Hematopoietic multipotent progenitor cell treated with erythropoietin and hydrocortisone succinate and interleukin-3 and kit ligand, for 17 days (in vitro differentiated cells): ENCODE results near the gene WNT7B.

ENCODE experiments used
- DNase-seq: peaks from one replicate; pipeline ENCODE4 v3.0.0-alpha.2; 2015; ENCODE audit warnings: low spot score

WNT7B gene

GRCh38 chr22:45995405-45996101, 18.6 kb upstream of the WNT7B start:
- DNase-seq: no peak

GRCh38 chr22:45994491-45995404, 17.8 kb upstream of the WNT7B start:
- DNase-seq: peak; percentile 76

- no peak for DNase-seq
Observed at GRCh38 chr22:45993841-45994240, 16.9 kb upstream of the WNT7B start.

- no peak for DNase-seq
Observed at GRCh38 chr22:45993143-45993692, 16.3 kb upstream of the WNT7B start.

- DNase-seq: no peak
Observed at GRCh38 chr22:45992737-45993136, 15.8 kb upstream of the WNT7B start.

GRCh38 chr22:45991098-45991497, 14.1 kb upstream of the WNT7B start:
- DNase-seq: no peak

GRCh38 chr22:45987136-45987861, 10.3 kb upstream of the WNT7B start:
- DNase-seq: no peak

- DNase-seq: no peak
Observed at GRCh38 chr22:45984316-45984916, 7.5 kb upstream of the WNT7B start.

- DNase-seq: no peak
Observed at GRCh38 chr22:45983797-45984196, 6.8 kb upstream of the WNT7B start.

- no peak for DNase-seq
Observed at GRCh38 chr22:45980761-45981160, 3.8 kb upstream of the WNT7B start.

GRCh38 chr22:45980268-45980570, 3.3 kb upstream of the WNT7B start:
- no peak for DNase-seq

- DNase-seq: no peak
Observed at GRCh38 chr22:45978275-45978713, 1.3 kb upstream of the WNT7B start.

GRCh38 chr22:45977551-45978274, 751 bp upstream of the WNT7B start:
- no peak for DNase-seq

- DNase-seq: no peak
Observed at GRCh38 chr22:45976254-45977002, 534 bp downstream of the WNT7B start.

GRCh38 chr22:45975164-45976161, 1.5 kb downstream of the WNT7B start:
- DNase-seq: no peak

- DNase-seq: no peak
Observed at GRCh38 chr22:45974498-45974897, 2.5 kb downstream of the WNT7B start.

- DNase-seq: no peak
Observed at GRCh38 chr22:45972889-45973253, 4.1 kb downstream of the WNT7B start.

GRCh38 chr22:45972091-45972888, 4.7 kb downstream of the WNT7B start:
- no peak for DNase-seq
